ENCODE data around the gene RPAP3. TPM values are rescaled to one million over a fixed set of nuclear protein-coding genes. Genes with fewer than 3 reads are reported as not detected.
A peak's percentile ranks its signal among the peaks of the same experiment; 100 is the strongest.

The RPAP3 gene
- total RNA-seq, 2 experiments from 2014 or later: 21.6 to 53.9 TPM

GRCh38 chr12:47739979-47740378 is 34.1 kb upstream of the RPAP3 start:
- H3K27ac ChIP-seq (ENCODE audit: low read depth, low read length, poor library complexity, severe bottlenecking): peak overlapping the region; percentile 44
- no peaks in the 10 kb centered on the region for H3K9me3 ChIP-seq (ENCODE audit: low read length)
- H3K36me3 ChIP-seq (ENCODE audit: insufficient read depth, low read length): no peaks in the 10 kb centered on the region
- CTCF ChIA-PET (ENCODE audit: unreplicated experiment): interaction anchor here (0.6 to 5.8 kb wide), 13 partner anchors 8 to 98 kb away, joined by 3 to 47 read pairs (median 5); partner anchors contain the start of genes ENDOU and RPAP3
- H3K4me1 ChIP-seq (ENCODE audit: insufficient read depth, low read length, poor library complexity, severe bottlenecking): peaks cover 30% of the 10 kb centered on the region
- TF ChIP-seq EZH2phosphoT487 (IDR thresholded peaks at IDR 0.05; ENCODE audit: borderline replicate concordance, low read depth, low read length) (no peak), CTCF (conservative IDR thresholded peaks at IDR 0.05; ENCODE audit: low read length) (0 out of 2 replicates have a peak, but pooled peaks have one; percentile 8)
- H4K20me1 ChIP-seq (ENCODE audit: insufficient read depth, low read length): no peaks in the 10 kb centered on the region
- intact Hi-C loops (cut with micrococcal nuclease; ENCODE audit: unreplicated experiment): loop anchor here (1.0 kb wide), 1 partner anchor 25 kb away; no protein-coding TSS in a partner anchor
- DNase-seq (ENCODE audit: low spot score): peak; percentile 79
- BruUV-seq (replicated peaks): no TSS peak
- H3K9me2 ChIP-seq (ENCODE audit: insufficient read depth, low read length): no peaks in the 10 kb centered on the region
- H3K4me2 ChIP-seq (ENCODE audit: low read length): peak overlapping the region; percentile 59
- no peaks in the 10 kb centered on the region for H3K79me2 ChIP-seq (ENCODE audit: insufficient read depth, low read depth, low read length)
- H3K4me3 ChIP-seq (ENCODE audit: low read depth, low read length, poor library complexity, severe bottlenecking): peak overlapping the region; percentile 5
- H2AFZ ChIP-seq (ENCODE audit: low read length): peak overlapping the region; percentile 85
- POLR2A ChIA-PET: interaction anchor here (0.6 to 5.4 kb wide), 12 partner anchors 8 to 95 kb away, joined by 3 to 44 read pairs (median 8); partner anchors contain the start of genes ENDOU and RAPGEF3

GRCh38 chr12:47739297-47739696 is 33.5 kb upstream of the RPAP3 start:
- BruUV-seq (replicated peaks): no TSS peak
- H3K79me2 ChIP-seq (ENCODE audit: insufficient read depth, low read depth, low read length): no peaks in the 10 kb centered on the region
- intact Hi-C loops (cut with micrococcal nuclease; ENCODE audit: unreplicated experiment): no loop called here
- DNase-seq (ENCODE audit: low spot score): no peak
- H3K9me3 ChIP-seq (ENCODE audit: low read length): no peaks in the 10 kb centered on the region
- no peaks in the 10 kb centered on the region for H3K9me2 ChIP-seq (ENCODE audit: insufficient read depth, low read length)
- ChIA-PET CTCF (ENCODE audit: unreplicated experiment) (interaction anchor here (0.6 to 5.8 kb wide), 5 partner anchors 13 to 99 kb away, joined by 3 to 47 read pairs (median 5); partner anchors contain the start of gene ENDOU), POLR2A (interaction anchor here (0.6 to 5.4 kb wide), 9 partner anchors 7 to 95 kb away, joined by 3 to 44 read pairs (median 14); partner anchors contain the start of genes ENDOU and RAPGEF3)
- no peak for TF ChIP-seq EZH2phosphoT487 (IDR thresholded peaks at IDR 0.05; ENCODE audit: borderline replicate concordance, low read depth, low read length)
- TF ChIP-seq CTCF (conservative IDR thresholded peaks at IDR 0.05; ENCODE audit: low read length): no peak
- peaks cover 30% of the 10 kb centered on the region for H3K4me1 ChIP-seq (ENCODE audit: insufficient read depth, low read length, poor library complexity, severe bottlenecking)
- H3K4me2 ChIP-seq (ENCODE audit: low read length): no peak overlapping the region; the same call in 1 of the 2 replicates
- H3K36me3 ChIP-seq (ENCODE audit: insufficient read depth, low read length): no peaks in the 10 kb centered on the region
- no peaks in the 10 kb centered on the region for H4K20me1 ChIP-seq (ENCODE audit: insufficient read depth, low read length)
- no peak overlapping the region for H3K27ac ChIP-seq (ENCODE audit: low read depth, low read length, poor library complexity, severe bottlenecking)
- H3K4me3 ChIP-seq (ENCODE audit: low read depth, low read length, poor library complexity, severe bottlenecking): no peak overlapping the region
- peak overlapping the region; percentile 85; the same call in 1 of the 2 replicates for H2AFZ ChIP-seq (ENCODE audit: low read length)

GRCh38 chr12:47737936-47738594 is 32.2 kb upstream of the RPAP3 start:
- Histone ChIP-seq H3K4me3 (ENCODE audit: low read depth, low read length, poor library complexity, severe bottlenecking) (no peak overlapping the region), H3K9me2 (ENCODE audit: insufficient read depth, low read length) (no peaks in the 10 kb centered on the region), H3K79me2 (ENCODE audit: insufficient read depth, low read depth, low read length) (no peaks in the 10 kb centered on the region), H3K27ac (ENCODE audit: low read depth, low read length, poor library complexity, severe bottlenecking) (no peak overlapping the region), H4K20me1 (ENCODE audit: insufficient read depth, low read length) (no peaks in the 10 kb centered on the region), H2AFZ (ENCODE audit: low read length) (no peak overlapping the region), H3K9me3 (ENCODE audit: low read length) (no peaks in the 10 kb centered on the region), H3K4me1 (ENCODE audit: insufficient read depth, low read length, poor library complexity, severe bottlenecking) (peaks cover 30% of the 10 kb centered on the region), H3K36me3 (ENCODE audit: insufficient read depth, low read length) (no peaks in the 10 kb centered on the region), H3K4me2 (ENCODE audit: low read length) (no peak overlapping the region)
- ChIA-PET POLR2A (no interaction called here), CTCF (ENCODE audit: unreplicated experiment) (no interaction called here)
- intact Hi-C loops (cut with micrococcal nuclease; ENCODE audit: unreplicated experiment): no loop called here
- no TSS peak for BruUV-seq (replicated peaks)
- DNase-seq (ENCODE audit: low spot score): no peak
- TF ChIP-seq EZH2phosphoT487 (IDR thresholded peaks at IDR 0.05; ENCODE audit: borderline replicate concordance, low read depth, low read length) (no peak), CTCF (conservative IDR thresholded peaks at IDR 0.05; ENCODE audit: low read length) (no peak)
